Prostate gland (tissue), 2 donors: ENCODE data around the gene TBX2.

Experiments used
- POLR2A ChIP-seq: fragments of 450-650 bp; IDR thresholded peaks from one replicate; pipeline ENCODE4 v1.6.1; 2016; ENCODE audit warnings: antibody characterized with exemption, mild to moderate bottlenecking
- TF ChIP-seq, protein P1 (sequence below), 4 experiments: fragments of 200-600 bp in 2 of 4; fragments of 450-650 bp in 2 of 4; sonication (generic) in 2 of 4; IDR thresholded peaks; 1 replicate in 3 of 4; 2 replicates in 1 of 4; pipeline ENCODE4 v1.5.1; 2016 to 2019; ENCODE audit warnings: antibody characterized with exemption in 4 of 4, mild to moderate bottlenecking in 2 of 4, moderate library complexity in 2 of 4

DNA sequence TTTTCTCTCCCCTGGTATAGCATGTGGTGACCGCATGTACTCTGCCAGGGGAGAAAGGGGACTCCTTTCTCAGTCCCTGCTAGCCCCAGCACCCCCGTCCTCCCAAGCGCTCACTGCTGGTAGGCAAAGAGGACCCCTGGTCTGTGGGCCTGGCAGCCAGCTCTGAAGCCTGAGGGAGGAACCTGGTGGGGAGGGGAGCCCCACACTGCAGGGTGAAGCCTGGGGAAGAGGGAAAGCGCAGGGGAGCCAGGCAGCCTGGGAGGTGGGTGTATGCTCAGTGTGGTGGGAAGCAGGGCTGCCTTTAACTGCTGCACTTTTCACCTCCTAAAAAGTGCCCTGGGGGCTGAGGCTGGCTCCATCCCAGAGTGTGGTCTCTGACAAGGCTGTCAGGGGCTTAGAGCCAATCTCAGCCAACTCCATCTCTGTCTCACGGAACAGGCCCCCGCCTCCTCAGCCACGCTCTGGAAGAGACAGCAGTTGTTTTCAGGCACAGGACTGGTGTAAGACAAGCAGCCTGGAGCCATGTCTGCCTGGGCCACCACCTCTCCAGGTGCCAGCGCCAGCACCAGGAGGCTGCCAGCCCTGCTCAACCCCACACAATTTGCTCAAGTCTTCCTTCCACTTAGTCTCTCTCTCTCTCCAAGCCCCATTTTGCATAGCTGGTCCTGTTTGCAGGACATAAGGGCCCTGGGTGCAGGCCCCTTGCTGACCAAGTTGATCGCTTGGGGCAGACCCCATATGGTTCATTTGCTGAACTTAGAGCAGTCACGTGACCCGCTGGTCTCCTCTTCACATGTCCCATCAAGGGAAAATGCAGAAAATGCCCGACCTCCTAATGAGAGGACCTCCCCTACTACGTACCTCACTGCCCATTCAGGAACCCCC lies 14.7 kb upstream of the TBX2 start:
- TF ChIP-seq, protein P1, sequence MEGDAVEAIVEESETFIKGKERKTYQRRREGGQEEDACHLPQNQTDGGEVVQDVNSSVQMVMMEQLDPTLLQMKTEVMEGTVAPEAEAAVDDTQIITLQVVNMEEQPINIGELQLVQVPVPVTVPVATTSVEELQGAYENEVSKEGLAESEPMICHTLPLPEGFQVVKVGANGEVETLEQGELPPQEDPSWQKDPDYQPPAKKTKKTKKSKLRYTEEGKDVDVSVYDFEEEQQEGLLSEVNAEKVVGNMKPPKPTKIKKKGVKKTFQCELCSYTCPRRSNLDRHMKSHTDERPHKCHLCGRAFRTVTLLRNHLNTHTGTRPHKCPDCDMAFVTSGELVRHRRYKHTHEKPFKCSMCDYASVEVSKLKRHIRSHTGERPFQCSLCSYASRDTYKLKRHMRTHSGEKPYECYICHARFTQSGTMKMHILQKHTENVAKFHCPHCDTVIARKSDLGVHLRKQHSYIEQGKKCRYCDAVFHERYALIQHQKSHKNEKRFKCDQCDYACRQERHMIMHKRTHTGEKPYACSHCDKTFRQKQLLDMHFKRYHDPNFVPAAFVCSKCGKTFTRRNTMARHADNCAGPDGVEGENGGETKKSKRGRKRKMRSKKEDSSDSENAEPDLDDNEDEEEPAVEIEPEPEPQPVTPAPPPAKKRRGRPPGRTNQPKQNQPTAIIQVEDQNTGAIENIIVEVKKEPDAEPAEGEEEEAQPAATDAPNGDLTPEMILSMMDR (IDR thresholded peaks at IDR 0.05), result no peak
- no peak for TF ChIP-seq POLR2A
